IPS-20b (cell line): ENCODE results near the gene SLC51B.
"Not testable (repeated sequence)": the region's sequence is repeated elsewhere in the genome, so short reads cannot be mapped to it uniquely, and the experiment has no call there.

Source experiments
- H3K27ac ChIP-seq: one replicate; pipeline ENCODE4 v1.5.1; 2013; ENCODE audit warnings: low read length
- H3K27me3 ChIP-seq: 2 replicates; pipeline ENCODE4 v1.6.1; 2013; ENCODE audit warnings: mild to moderate bottlenecking, low read length, inconsistent platforms; ENCODE audit not compliant: insufficient read depth
- H3K36me3 ChIP-seq: 2 replicates; pipeline ENCODE4 v1.6.1; 2013; ENCODE audit warnings: low read depth, mild to moderate bottlenecking, inconsistent platforms, low read length, moderate library complexity; ENCODE audit not compliant: insufficient read depth
- H3K4me1 ChIP-seq: 2 replicates; pipeline ENCODE4 v1.6.1; 2013; ENCODE audit warnings: mild to moderate bottlenecking, control low read depth, inconsistent platforms, low read length, moderate library complexity; ENCODE audit not compliant: insufficient read depth
- H3K4me3 ChIP-seq: 2 replicates; pipeline ENCODE4 v1.5.1; 2013; ENCODE audit warnings: mild to moderate bottlenecking, low read length, inconsistent platforms
- H3K9ac ChIP-seq: 2 replicates; pipeline ENCODE4 v1.6.1; 2013; ENCODE audit warnings: low read depth, mild to moderate bottlenecking, inconsistent platforms, low read length, moderate library complexity
- H3K9me3 ChIP-seq: 2 replicates; pipeline ENCODE4 v1.6.1; 2013; ENCODE audit warnings: mild to moderate bottlenecking, low read depth, low read length, inconsistent platforms; ENCODE audit not compliant: insufficient read depth

The SLC51B gene

DNA sequence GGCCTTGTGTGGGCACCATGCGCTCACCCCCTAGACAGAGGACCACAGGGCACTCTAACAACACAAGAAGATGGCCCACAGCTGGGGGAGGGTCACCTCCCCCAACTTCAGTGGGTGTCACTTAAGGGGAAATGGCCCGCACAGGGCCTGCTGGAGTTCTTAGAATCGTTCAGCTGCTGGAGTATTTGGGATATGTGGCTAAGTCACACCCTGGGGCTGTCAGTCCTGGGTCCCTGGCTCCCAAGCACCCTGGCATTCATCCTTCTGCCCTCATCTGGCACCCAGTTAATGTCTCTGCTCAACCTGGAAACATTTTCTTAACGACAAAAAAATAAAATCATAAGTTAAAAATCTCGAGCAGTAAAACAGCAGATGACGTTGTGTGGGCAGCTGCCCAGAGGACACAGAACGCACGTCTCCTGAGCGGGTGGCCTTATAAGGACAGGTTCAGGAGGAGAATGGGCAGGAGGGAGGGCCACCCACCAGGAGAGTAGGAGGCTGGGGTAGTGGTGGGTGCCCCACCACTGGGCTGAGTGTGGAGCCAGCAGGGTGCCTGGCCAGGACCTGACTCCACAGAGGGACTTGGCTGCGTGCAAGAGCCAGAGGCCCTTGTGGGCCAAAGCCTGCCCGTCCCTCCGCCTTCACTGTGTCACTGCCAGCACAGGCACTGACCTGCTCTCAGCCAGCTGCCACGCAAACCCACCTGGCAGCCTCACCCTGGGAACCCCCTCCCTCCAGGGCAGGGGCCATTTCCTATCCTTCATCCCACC, 42.9 kb downstream of the SLC51B start:
- Histone ChIP-seq H3K4me1 (peaks cover 16% of the 10 kb centered on the region), H3K27me3 (peaks cover 9% of the 10 kb centered on the region; the same call in 1 of the 2 replicates), H3K9me3 (no peaks in the 10 kb centered on the region), H3K9ac (no peak overlapping the region), H3K4me3 (no peak overlapping the region), H3K36me3 (no peaks in the 10 kb centered on the region), H3K27ac (no peak overlapping the region)

- H3K9me3 ChIP-seq, result no peaks in the 10 kb centered on the region
- no peak overlapping the region for H3K9ac ChIP-seq
- H3K27me3 ChIP-seq, result peaks cover 9% of the 10 kb centered on the region; the same call in 1 of the 2 replicates
- H3K27ac ChIP-seq, result no peak overlapping the region
- H3K4me1 ChIP-seq, result peaks cover 11% of the 10 kb centered on the region
- H3K4me3 ChIP-seq, result no peak overlapping the region
- H3K36me3 ChIP-seq, result no peaks in the 10 kb centered on the region
These were observed 43.4 kb downstream of the SLC51B start for GRCh38 chr15:65088643-65089021.

DNA sequence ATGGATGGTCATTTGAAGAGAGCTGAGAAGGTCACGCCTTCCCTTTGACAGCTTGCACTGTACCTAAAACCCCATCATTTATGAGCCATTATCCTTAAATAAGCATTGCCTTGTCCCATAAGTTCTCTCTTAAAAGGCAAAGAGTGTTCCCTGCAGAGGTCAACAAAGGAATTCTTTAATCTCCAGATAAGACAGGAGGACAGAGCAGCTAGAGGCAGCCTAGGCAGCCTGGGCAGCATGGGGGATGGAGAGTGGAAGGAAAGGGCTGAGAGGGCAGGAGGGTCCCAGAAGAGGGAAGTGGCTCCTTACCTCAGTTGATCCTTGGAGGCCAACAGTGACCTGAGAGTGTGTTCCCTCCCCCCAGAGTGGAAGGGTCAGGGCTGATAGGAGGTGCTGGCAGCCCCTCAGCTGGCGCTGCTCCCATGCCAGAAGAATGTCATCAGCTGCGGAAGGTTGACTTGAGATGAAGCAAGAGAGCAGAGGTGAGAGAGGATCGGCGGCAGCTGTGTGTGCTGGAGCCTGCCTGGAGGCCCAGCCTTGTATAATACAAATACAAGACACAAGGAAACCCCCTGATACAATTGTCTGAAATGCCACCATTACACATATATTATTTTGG, 44.1 kb downstream of the SLC51B start:
- no peaks in the 10 kb centered on the region for H3K36me3 ChIP-seq
- no peak overlapping the region for H3K27ac ChIP-seq
- H3K9me3 ChIP-seq, result no peaks in the 10 kb centered on the region
- no peak overlapping the region for H3K4me3 ChIP-seq
- peaks cover 4% of the 10 kb centered on the region for H3K4me1 ChIP-seq
- H3K27me3 ChIP-seq, result peaks cover 6% of the 10 kb centered on the region; the same call in 1 of the 2 replicates
- H3K9ac ChIP-seq, result no peak overlapping the region

GRCh38 chr15:65091946-65092770, 47.0 kb downstream of the SLC51B start:
- H3K4me3 ChIP-seq, result no peak overlapping the region
- H3K27me3 ChIP-seq, result no peaks in the 10 kb centered on the region
- H3K4me1 ChIP-seq, result no peaks in the 10 kb centered on the region; the same call in 1 of the 2 replicates
- no peaks in the 10 kb centered on the region for H3K36me3 ChIP-seq
- no peak overlapping the region for H3K9ac ChIP-seq
- no peak overlapping the region for H3K27ac ChIP-seq
- no peaks in the 10 kb centered on the region for H3K9me3 ChIP-seq

- H3K4me1 ChIP-seq, result no peaks in the 10 kb centered on the region; the same call in 1 of the 2 replicates
- H3K27me3 ChIP-seq, result no peaks in the 10 kb centered on the region
- H3K36me3 ChIP-seq, result peaks cover 3% of the 10 kb centered on the region; the same call in 1 of the 2 replicates
- no peak overlapping the region for H3K9ac ChIP-seq
- H3K9me3 ChIP-seq, result no peaks in the 10 kb centered on the region
- no peak overlapping the region for H3K27ac ChIP-seq
- no peak overlapping the region for H3K4me3 ChIP-seq
These were observed 48.0 kb downstream of the SLC51B start for GRCh38 chr15:65092911-65093792.

GRCh38 chr15:65093793-65094170, 48.6 kb downstream of the SLC51B start:
- H3K36me3 ChIP-seq, H3K9ac ChIP-seq, H3K4me3 ChIP-seq, H3K4me1 ChIP-seq, H3K27ac ChIP-seq, H3K27me3 ChIP-seq, H3K9me3 ChIP-seq: not testable (repeated sequence)

DNA sequence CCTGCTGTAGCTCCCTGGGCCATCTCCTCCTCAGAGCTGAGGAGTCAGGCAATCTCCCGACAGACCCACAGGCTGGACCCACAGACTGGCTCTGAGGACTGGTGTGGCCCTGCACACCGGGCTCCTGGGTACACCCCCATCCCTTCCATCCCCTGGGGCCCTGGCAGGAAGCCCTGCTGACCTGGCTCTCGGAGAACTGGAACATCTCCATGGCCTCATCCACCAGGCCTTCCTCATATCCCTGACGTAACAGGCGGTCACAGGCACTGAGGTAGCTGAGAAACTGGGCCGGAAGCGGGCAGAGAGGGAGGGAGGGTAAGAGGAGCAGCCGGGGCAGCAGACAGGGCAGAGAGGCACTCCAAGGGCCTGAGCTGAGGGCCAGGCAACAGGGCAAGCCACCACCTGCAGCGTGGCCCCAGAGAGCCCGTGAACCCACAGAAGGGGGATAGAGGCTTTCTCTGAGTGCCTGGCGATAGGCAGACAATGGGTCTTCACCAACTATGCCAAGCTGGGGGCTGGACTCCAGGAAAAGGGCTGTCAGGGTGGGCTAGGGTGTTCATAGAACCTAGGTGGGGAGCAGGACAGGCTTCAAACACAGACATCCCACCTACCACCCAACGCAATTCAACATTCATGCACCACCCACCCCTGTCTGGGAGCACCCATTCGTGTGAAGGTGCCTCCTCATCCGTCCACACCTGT, 49.3 kb downstream of the SLC51B start:
- Histone ChIP-seq H3K9ac (no peak overlapping the region), H3K27me3 (no peaks in the 10 kb centered on the region), H3K9me3 (no peaks in the 10 kb centered on the region), H3K4me3 (no peak overlapping the region), H3K4me1 (no peaks in the 10 kb centered on the region), H3K27ac (no peak overlapping the region), H3K36me3 (peaks cover 16% of the 10 kb centered on the region; the same call in 1 of the 2 replicates)

DNA sequence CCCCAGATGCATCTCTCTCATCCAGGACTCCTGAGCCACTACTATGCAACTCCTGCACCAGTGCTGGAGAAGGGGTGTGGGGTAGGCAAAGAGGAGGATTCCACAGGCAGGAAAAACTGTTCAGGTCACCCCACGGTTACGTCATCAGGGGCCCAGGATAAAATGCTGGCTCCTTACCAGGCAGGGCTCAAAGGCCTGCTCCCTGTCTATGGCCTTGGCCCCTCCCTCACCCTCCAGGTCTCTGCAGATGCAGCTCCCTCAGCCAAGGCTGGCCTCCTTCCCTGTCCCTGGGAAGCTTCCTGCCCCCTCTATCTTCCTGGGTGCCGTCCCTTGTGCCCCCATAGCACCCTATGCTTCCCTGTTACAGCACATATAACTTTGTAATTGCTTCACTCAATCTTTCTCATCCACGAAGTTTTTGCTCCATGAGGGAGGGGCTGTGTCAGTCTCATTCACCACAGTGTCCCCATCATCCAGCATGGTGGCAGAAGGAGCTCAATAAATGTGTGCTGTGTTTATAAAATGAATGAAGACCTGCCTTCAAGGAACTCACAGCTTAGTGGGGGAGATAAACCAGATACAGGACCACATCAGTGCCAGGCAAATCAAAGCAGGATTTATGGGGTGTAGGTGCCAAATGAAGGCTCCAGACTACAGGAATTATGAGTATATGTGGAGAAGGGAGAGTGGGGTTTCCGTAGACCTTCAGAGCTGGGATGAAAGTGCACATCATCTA, 50.0 kb downstream of the SLC51B start:
- peaks cover 16% of the 10 kb centered on the region; the same call in 1 of the 2 replicates for H3K36me3 ChIP-seq
- no peak overlapping the region for H3K4me3 ChIP-seq
- no peak overlapping the region for H3K27ac ChIP-seq
- H3K27me3 ChIP-seq, result no peaks in the 10 kb centered on the region
- H3K9ac ChIP-seq, result no peak overlapping the region
- no peaks in the 10 kb centered on the region for H3K4me1 ChIP-seq
- no peaks in the 10 kb centered on the region for H3K9me3 ChIP-seq

DNA sequence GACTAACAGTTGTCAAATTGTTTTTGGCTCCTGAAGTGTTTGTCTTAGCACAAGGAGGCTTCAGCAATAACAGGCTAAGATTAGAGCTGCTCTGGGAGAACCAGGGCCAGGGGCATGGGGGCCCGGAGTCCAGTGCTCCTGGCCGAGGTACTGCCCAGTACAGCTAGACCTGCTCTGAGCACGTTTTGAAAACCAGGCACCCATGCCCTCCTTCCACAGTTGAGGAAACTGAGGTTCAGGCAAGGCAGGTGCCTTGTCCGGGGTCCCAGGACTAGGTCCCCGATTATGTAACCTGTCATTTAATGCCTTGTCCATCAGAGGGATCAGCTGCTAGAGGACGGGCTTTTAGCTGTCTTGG, 50.5 kb downstream of the SLC51B start:
- no peaks in the 10 kb centered on the region for H3K27me3 ChIP-seq
- no peaks in the 10 kb centered on the region for H3K9me3 ChIP-seq
- peaks cover 16% of the 10 kb centered on the region; the same call in 1 of the 2 replicates for H3K36me3 ChIP-seq
- no peak overlapping the region for H3K9ac ChIP-seq
- no peak overlapping the region for H3K4me3 ChIP-seq
- H3K4me1 ChIP-seq, result no peaks in the 10 kb centered on the region
- no peak overlapping the region for H3K27ac ChIP-seq
